DOHH2 (cell line): ENCODE results near the gene MEIS2.

Experiments used
- CTCF ChIP-seq: fragments of 200-600 bp; sonication (generic); IDR thresholded peaks from one replicate; pipeline ENCODE4 v1.5.1; 2014; ENCODE audit warnings: antibody characterized with exemption, mild to moderate bottlenecking, low read depth, low read length; ENCODE audit not compliant: poor library complexity, severe bottlenecking
- EZH2phosphoT487 ChIP-seq: fragments of 200-600 bp; sonication (generic); IDR thresholded peaks from 2 replicates; pipeline ENCODE4 v1.6.1; 2017; ENCODE audit warnings: borderline replicate concordance, mild to moderate bottlenecking, antibody characterized with exemption, low read length, moderate library complexity, mixed read lengths

- TF ChIP-seq CTCF (no peak), EZH2phosphoT487 (no peak)
Measured at GRCh38 chr15:37045859-37046740, 54.2 kb downstream of the MEIS2 start.
